HEK293 (cell line): ENCODE data around the gene ZNF609.
"Not testable (repeated sequence)": the region's sequence is repeated elsewhere in the genome, so short reads cannot be mapped to it uniquely, and the experiment has no call there.

Experiments
- CTCF ChIA-PET: fragments of 350-600 bp; formaldehyde crosslinking; extraction: SDS; loops from one replicate; lab custom pipeline; 2021; ENCODE audit warnings: antibody characterized with exemption; lab: Yijun Ruan, JAX
- POLR2A ChIA-PET: fragments of 300-600 bp; formaldehyde crosslinking; extraction: SDS; loops from one replicate; lab custom pipeline; 2020; ENCODE audit warnings: antibody characterized with exemption, inconsistent platforms; lab: Yijun Ruan, JAX
- H3K27ac ChIP-seq: fragments of 200-500 bp; sonication (Bioruptor generic); 2 replicates; pipeline ENCODE4 v1.5.1; 2014; ENCODE audit warnings: low read depth, low read length, control low read depth, inconsistent platforms; ENCODE audit errors: extremely low read depth
- H3K36me3 ChIP-seq, 2 experiments: fragments of 200-500 bp in 1 of 2; sonication (Bioruptor generic) in 1 of 2; 1 replicate in 1 of 2; 2 replicates in 1 of 2; pipeline ENCODE4 v1.5.1; 2014 to 2017; ENCODE audit warnings: inconsistent platforms in 2 of 2, low read length in 2 of 2; ENCODE audit not compliant: control insufficient read depth in 2 of 2, insufficient read depth in 1 of 2
- H3K4me1 ChIP-seq: fragments of 200-500 bp; sonication (Bioruptor generic); 2 replicates; pipeline ENCODE4 v1.5.1; 2014; ENCODE audit warnings: mild to moderate bottlenecking, low read length, inconsistent platforms; ENCODE audit not compliant: control insufficient read depth, insufficient read depth
- H3K4me3 ChIP-seq: 2 replicates; pipeline ENCODE4 v1.5.1; 2011; ENCODE audit warnings: low read depth, mild to moderate bottlenecking, control low read depth, low read length, moderate library complexity
- H3K9me3 ChIP-seq: fragments of 200-500 bp; sonication (Bioruptor generic); 2 replicates; pipeline ENCODE4 v1.5.1; 2014; ENCODE audit warnings: low read depth, low read length, inconsistent platforms; ENCODE audit not compliant: control insufficient read depth, insufficient read depth
- AEBP2 ChIP-seq: fragments of 450-650 bp; formaldehyde crosslinking; IDR thresholded peaks from 2 replicates; pipeline ENCODE4 v1.5.1; 2016; ENCODE audit warnings: missing biosample characterization, missing genetic modification characterization, borderline replicate concordance
- FEZF1 ChIP-seq: fragments of 450-650 bp; formaldehyde crosslinking; IDR thresholded peaks from 2 replicates; pipeline ENCODE4 v1.5.1; 2016; ENCODE audit warnings: missing biosample characterization, missing genetic modification characterization
- PRDM1 ChIP-seq: fragments of 450-650 bp; formaldehyde crosslinking; IDR thresholded peaks from 2 replicates; pipeline ENCODE4; 2016; ENCODE audit warnings: missing biosample characterization, missing genetic modification characterization
- RBAK ChIP-seq: fragments of 450-650 bp; formaldehyde crosslinking; IDR thresholded peaks from 2 replicates; pipeline ENCODE4 v1.5.1; 2016; ENCODE audit warnings: missing biosample characterization, missing genetic modification characterization
- YY1 ChIP-seq: fragments of 450-650 bp; formaldehyde crosslinking; IDR thresholded peaks from 2 replicates; pipeline ENCODE4 v1.5.1; 2018; ENCODE audit warnings: missing biosample characterization, missing genetic modification characterization
- ZFHX2 ChIP-seq: fragments of 450-650 bp; formaldehyde crosslinking; conservative IDR thresholded peaks from 2 replicates; pipeline ENCODE4 v1.5.1; 2016; ENCODE audit warnings: missing biosample characterization, missing genetic modification characterization
- ZIC2 ChIP-seq: fragments of 450-650 bp; formaldehyde crosslinking; IDR thresholded peaks from 2 replicates; pipeline ENCODE4 v1.5.1; 2016; ENCODE audit warnings: missing biosample characterization, missing genetic modification characterization
- ZNF138 ChIP-seq: fragments of 450-650 bp; formaldehyde crosslinking; IDR thresholded peaks from 2 replicates; pipeline ENCODE4 v1.5.1; 2016; ENCODE audit warnings: missing biosample characterization, missing genetic modification characterization, borderline replicate concordance
- ZNF214 ChIP-seq: fragments of 450-650 bp; formaldehyde crosslinking; IDR thresholded peaks from 2 replicates; pipeline ENCODE4 v1.5.1; 2017; ENCODE audit warnings: missing biosample characterization, mild to moderate bottlenecking, missing genetic modification characterization, borderline replicate concordance
- ZNF311 ChIP-seq: fragments of 450-650 bp; formaldehyde crosslinking; IDR thresholded peaks from 2 replicates; pipeline ENCODE4 v1.5.1; 2017; ENCODE audit warnings: missing biosample characterization, missing genetic modification characterization, borderline replicate concordance
- ZNF555 ChIP-seq: fragments of 450-650 bp; formaldehyde crosslinking; conservative IDR thresholded peaks from 2 replicates; pipeline ENCODE4 v1.5.1; 2017; ENCODE audit warnings: missing biosample characterization, mild to moderate bottlenecking, missing genetic modification characterization, inconsistent platforms
- ZNF629 ChIP-seq: fragments of 450-650 bp; formaldehyde crosslinking; IDR thresholded peaks from 2 replicates; pipeline ENCODE4 v1.5.1; 2017; ENCODE audit warnings: missing biosample characterization, missing genetic modification characterization
- ZNF660 ChIP-seq: fragments of 450-650 bp; IDR thresholded peaks from 2 replicates; pipeline ENCODE4 v1.5.1; 2018; ENCODE audit warnings: missing biosample characterization, mild to moderate bottlenecking, missing genetic modification characterization
- ZNF792 ChIP-seq: fragments of 450-650 bp; formaldehyde crosslinking; IDR thresholded peaks from 2 replicates; pipeline ENCODE4 v1.5.1; 2016; ENCODE audit warnings: missing biosample characterization, missing genetic modification characterization
- ZNF837 ChIP-seq: fragments of 450-650 bp; formaldehyde crosslinking; IDR thresholded peaks from 2 replicates; pipeline ENCODE4 v1.5.1; 2016; ENCODE audit warnings: missing biosample characterization, missing genetic modification characterization
- ZSCAN4 ChIP-seq: fragments of 450-650 bp; formaldehyde crosslinking; IDR thresholded peaks from 2 replicates; pipeline ENCODE4 v1.5.1; 2017; ENCODE audit warnings: missing biosample characterization, missing genetic modification characterization
- TF ChIP-seq, protein P1 (sequence below): fragments of 450-650 bp; formaldehyde crosslinking; IDR thresholded peaks from 2 replicates; pipeline ENCODE4 v1.5.1; 2016; ENCODE audit warnings: missing biosample characterization, missing genetic modification characterization, low read depth

ZNF609 gene

GRCh38 chr15:64485796-64486195 lies 25.4 kb downstream of the ZNF609 start (continued):
- TF ChIP-seq FEZF1 (tag by site-specific recombination) (no peak), RBAK (no peak), ZNF138 (no peak), ZIC2 (tag by site-specific recombination) (no peak)

- no peaks in the 10 kb centered on the region for H3K4me1 ChIP-seq
- ChIA-PET POLR2A (no interaction called here), CTCF (interaction anchor here (0.7 kb wide), 1 partner anchor 115 kb away, joined by 3 read pairs; no protein-coding TSS in a partner anchor)
- TF ChIP-seq ZNF555 (tag by site-specific recombination) (no peak), ZNF629 (no peak), ZNF214 (tag by site-specific recombination) (no peak), ZNF792 (tag by site-specific recombination) (no peak)
- TF ChIP-seq, protein P1, sequence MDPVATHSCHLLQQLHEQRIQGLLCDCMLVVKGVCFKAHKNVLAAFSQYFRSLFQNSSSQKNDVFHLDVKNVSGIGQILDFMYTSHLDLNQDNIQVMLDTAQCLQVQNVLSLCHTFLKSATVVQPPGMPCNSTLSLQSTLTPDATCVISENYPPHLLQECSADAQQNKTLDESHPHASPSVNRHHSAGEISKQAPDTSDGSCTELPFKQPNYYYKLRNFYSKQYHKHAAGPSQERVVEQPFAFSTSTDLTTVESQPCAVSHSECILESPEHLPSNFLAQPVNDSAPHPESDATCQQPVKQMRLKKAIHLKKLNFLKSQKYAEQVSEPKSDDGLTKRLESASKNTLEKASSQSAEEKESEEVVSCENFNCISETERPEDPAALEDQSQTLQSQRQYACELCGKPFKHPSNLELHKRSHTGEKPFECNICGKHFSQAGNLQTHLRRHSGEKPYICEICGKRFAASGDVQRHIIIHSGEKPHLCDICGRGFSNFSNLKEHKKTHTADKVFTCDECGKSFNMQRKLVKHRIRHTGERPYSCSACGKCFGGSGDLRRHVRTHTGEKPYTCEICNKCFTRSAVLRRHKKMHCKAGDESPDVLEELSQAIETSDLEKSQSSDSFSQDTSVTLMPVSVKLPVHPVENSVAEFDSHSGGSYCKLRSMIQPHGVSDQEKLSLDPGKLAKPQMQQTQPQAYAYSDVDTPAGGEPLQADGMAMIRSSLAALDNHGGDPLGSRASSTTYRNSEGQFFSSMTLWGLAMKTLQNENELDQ: no peak
- TF ChIP-seq, all 188 proteins: peak for 0
- Histone ChIP-seq H3K4me3 (no peak overlapping the region), H3K9me3 (no peaks in the 10 kb centered on the region), H3K27ac (no peak overlapping the region), H3K36me3 (no peaks in the 10 kb centered on the region; a peak in 1 of 3 replicates)
These were observed 30.4 kb downstream of the ZNF609 start for GRCh38 chr15:64490598-64491259.

- no peak overlapping the region for H3K4me3 ChIP-seq
- peak; percentile 26; the same call in 1 of the 2 replicates for TF ChIP-seq PRDM1 (tag by site-specific recombination)
- no peak for TF ChIP-seq ZNF311
- no peak for TF ChIP-seq ZNF837 (tag by site-specific recombination)
- no peak for TF ChIP-seq ZNF660
- no peak for TF ChIP-seq ZSCAN4 (tag by site-specific recombination)
- TF ChIP-seq YY1 (tag by site-specific recombination): no peak
- TF ChIP-seq AEBP2: no peak
- TF ChIP-seq ZFHX2 (tag by site-specific recombination): no peak
- TF ChIP-seq, all 188 proteins: peak for 1
- Histone ChIP-seq H3K9me3 (no peaks in the 10 kb centered on the region), H3K27ac (no peak overlapping the region), H3K4me1 (no peaks in the 10 kb centered on the region), H3K36me3 (no peaks in the 10 kb centered on the region; a peak in 1 of 3 replicates)
- ChIA-PET POLR2A (no interaction called here), CTCF (interaction anchor here (0.6 kb wide), 1 partner anchor 115 kb away, joined by 3 read pairs; no protein-coding TSS in a partner anchor)
These were observed 33.3 kb downstream of the ZNF609 start for GRCh38 chr15:64493641-64494040.

DNA sequence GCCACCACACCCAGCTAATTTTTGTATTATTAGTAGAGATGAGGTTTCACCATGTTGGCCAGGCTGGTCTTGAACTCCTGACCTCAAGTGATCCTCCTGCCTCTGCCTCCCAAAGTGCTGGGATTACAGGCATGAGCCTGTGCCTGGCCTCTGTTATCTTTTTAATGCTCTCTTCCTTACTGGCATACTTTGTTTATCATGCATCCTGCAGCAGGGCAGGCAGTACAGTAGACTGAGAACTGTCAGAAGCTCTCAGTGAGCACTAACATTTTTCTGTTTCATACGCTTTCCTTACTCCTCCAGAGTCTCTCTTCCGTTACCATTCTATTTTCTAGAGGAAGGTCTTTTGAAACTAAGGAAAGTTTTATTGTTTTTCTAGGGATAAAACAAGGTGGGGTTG lies 35.6 kb downstream of the ZNF609 start:
- peaks cover 0 to 21% of the 10 kb centered on the region in 2 experiments; a peak in 2 of 3 replicates for H3K36me3 ChIP-seq
- H3K4me1 ChIP-seq, H3K4me3 ChIP-seq, POLR2A ChIA-PET, H3K27ac ChIP-seq, CTCF ChIA-PET, H3K9me3 ChIP-seq: not testable (repeated sequence)
